D721Med (cell line): ENCODE data around the gene SPAG8.

Source experiments
- DNase-seq: peaks from one replicate; pipeline ENCODE4 v3.0.0; 2011; ENCODE audit warnings: low spot score; ENCODE audit not compliant: insufficient read length
- FAIRE-seq: peaks from 2 replicates; lab custom pipeline; 2011; peaks lifted over from hg19 to GRCh38; lab: Jason Lieb, UNC
- CTCF ChIP-seq: IDR thresholded peaks from 2 replicates; pipeline ENCODE4 v1.5.1; 2012; ENCODE audit warnings: mild to moderate bottlenecking, control low read depth; ENCODE audit not compliant: insufficient read depth; ENCODE audit errors: missing control alignments

Gene SPAG8

GRCh38 chr9:35844628-35845270 is 32.7 kb upstream of the SPAG8 start:
- no peak for FAIRE-seq
- no peak for TF ChIP-seq CTCF
- DNase-seq = no peak

GRCh38 chr9:35842795-35843194 is 30.7 kb upstream of the SPAG8 start:
- no peak for TF ChIP-seq CTCF
- no peak for FAIRE-seq
- DNase-seq = no peak

- no peak for TF ChIP-seq CTCF
- DNase-seq (no peak), FAIRE-seq (no peak)
These were observed 30.1 kb upstream of the SPAG8 start for GRCh38 chr9:35842020-35842745.

GRCh38 chr9:35841645-35841900 is 29.5 kb upstream of the SPAG8 start:
- no peak for FAIRE-seq
- DNase-seq = no peak

GRCh38 chr9:35840881-35841644 is 29.0 kb upstream of the SPAG8 start:
- no peak for DNase-seq
- FAIRE-seq = no peak
- no peak for TF ChIP-seq CTCF

More at GRCh38 chr9:35841645-35841900, 29.5 kb upstream of the SPAG8 start:
- TF ChIP-seq CTCF = no peak

GRCh38 chr9:35839926-35840325 is 27.9 kb upstream of the SPAG8 start:
- no peak for TF ChIP-seq CTCF
- DNase-seq = no peak
- no peak for FAIRE-seq
